Activated B cell treated with CpG ODN at 0.5 μM for 24 hours (primary cell): ENCODE measurements around the gene SLC1A2. TPM values are rescaled to one million over a fixed set of nuclear protein-coding genes. Genes with fewer than 3 reads are reported as not detected.

ENCODE experiments used
- ATAC-seq: fragments of 200-7000 bp; cut with Tn5 transposase; one replicate; pipeline ENCODE4 v1.10.0; 2021; ENCODE audit warnings: low read depth, mild to moderate bottlenecking, moderate library complexity
- CTCF ChIA-PET: fragments of 350-600 bp; sonication (Branson Sonifier 250); formaldehyde crosslinking; loops from one replicate; lab custom pipeline; 2021; ENCODE audit warnings: antibody characterized with exemption; lab: Charles Lee
- POLR2A ChIA-PET: fragments of 350-600 bp; sonication (Branson Sonifier 250); formaldehyde crosslinking; loops from one replicate; lab custom pipeline; 2021; ENCODE audit warnings: antibody characterized with exemption; lab: Charles Lee
- DNase-seq: peaks from one replicate; pipeline ENCODE4 v3.0.0; 2022
- H3K27ac Mint-ChIP-seq: one replicate; pipeline ENCODE4 v1.8.0; 2020; ENCODE audit warnings: mixed read lengths
- H3K27me3 Mint-ChIP-seq: one replicate; pipeline ENCODE4 v1.8.0; 2021; ENCODE audit warnings: mixed read lengths
- H3K36me3 Mint-ChIP-seq: one replicate; pipeline ENCODE4 v1.8.0; 2021; ENCODE audit warnings: low read depth, mixed read lengths
- H3K4me1 Mint-ChIP-seq: one replicate; pipeline ENCODE4 v1.8.0; 2021; ENCODE audit warnings: mixed read lengths
- H3K4me3 Mint-ChIP-seq: one replicate; pipeline ENCODE4 v1.8.0; 2020; ENCODE audit warnings: mild to moderate bottlenecking, mixed read lengths
- H3K9me3 Mint-ChIP-seq: one replicate; pipeline ENCODE4 v1.8.0; 2020; ENCODE audit warnings: mixed read lengths
- intact Hi-C: fragments of 100-400 bp; cut with micrococcal nuclease; formaldehyde crosslinking; loops from one replicate; pipeline ENCODE4 v1.15.1; 2024
- total RNA-seq: library from RNA; stranded (reverse); gene quantifications from 2 replicates; pipeline ENCODE4 v1.2.3, GENCODE V29; 2022
- TF ChIP-seq, protein P1 (sequence below): fragments of 200-600 bp; IDR thresholded peaks from one replicate; pipeline ENCODE4 v1.8.0; 2022; ENCODE audit warnings: antibody characterized with exemption, mild to moderate bottlenecking

Gene SLC1A2
- total RNA-seq, 1 donor from 2014 or later = not detected

DNA sequence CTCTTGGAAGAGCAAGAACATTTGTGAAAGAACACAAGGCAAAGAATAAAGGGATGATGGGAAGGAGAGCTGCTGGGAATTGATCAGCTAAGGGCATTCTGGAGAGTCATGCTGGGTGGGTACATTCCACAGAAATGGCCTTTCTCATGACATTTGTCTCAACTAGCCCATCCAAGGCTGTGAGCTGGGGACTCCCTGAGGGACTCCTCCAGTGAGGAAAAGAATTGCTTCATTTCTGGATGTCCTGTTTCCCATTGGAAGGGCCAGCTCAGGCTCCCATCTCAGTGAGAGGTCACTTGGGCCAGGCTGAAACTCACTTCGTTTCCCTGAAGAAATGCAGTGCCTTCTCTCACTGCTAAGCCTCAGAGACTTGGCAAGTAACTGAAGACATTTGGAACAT is 173.6 kb downstream of the SLC1A2 start:
- no peak overlapping the region for H3K4me3 Mint-ChIP-seq
- no peaks in the 10 kb centered on the region for H3K36me3 Mint-ChIP-seq
- H3K4me1 Mint-ChIP-seq = no peaks in the 10 kb centered on the region
- no peaks in the 10 kb centered on the region for H3K27me3 Mint-ChIP-seq
- intact Hi-C loops = no loop called here
- DNase-seq (no peak), ATAC-seq (no peak)
- ChIA-PET POLR2A (no interaction called here), CTCF (interaction anchor here (1.1 to 1.4 kb wide), 3 partner anchors 8 to 319 kb away, joined by 4 to 6 read pairs (median 5); no protein-coding TSS in a partner anchor)
- H3K27ac Mint-ChIP-seq = no peak overlapping the region
- no peaks in the 10 kb centered on the region for H3K9me3 Mint-ChIP-seq
- TF ChIP-seq, protein P1, sequence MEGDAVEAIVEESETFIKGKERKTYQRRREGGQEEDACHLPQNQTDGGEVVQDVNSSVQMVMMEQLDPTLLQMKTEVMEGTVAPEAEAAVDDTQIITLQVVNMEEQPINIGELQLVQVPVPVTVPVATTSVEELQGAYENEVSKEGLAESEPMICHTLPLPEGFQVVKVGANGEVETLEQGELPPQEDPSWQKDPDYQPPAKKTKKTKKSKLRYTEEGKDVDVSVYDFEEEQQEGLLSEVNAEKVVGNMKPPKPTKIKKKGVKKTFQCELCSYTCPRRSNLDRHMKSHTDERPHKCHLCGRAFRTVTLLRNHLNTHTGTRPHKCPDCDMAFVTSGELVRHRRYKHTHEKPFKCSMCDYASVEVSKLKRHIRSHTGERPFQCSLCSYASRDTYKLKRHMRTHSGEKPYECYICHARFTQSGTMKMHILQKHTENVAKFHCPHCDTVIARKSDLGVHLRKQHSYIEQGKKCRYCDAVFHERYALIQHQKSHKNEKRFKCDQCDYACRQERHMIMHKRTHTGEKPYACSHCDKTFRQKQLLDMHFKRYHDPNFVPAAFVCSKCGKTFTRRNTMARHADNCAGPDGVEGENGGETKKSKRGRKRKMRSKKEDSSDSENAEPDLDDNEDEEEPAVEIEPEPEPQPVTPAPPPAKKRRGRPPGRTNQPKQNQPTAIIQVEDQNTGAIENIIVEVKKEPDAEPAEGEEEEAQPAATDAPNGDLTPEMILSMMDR = no peak

DNA sequence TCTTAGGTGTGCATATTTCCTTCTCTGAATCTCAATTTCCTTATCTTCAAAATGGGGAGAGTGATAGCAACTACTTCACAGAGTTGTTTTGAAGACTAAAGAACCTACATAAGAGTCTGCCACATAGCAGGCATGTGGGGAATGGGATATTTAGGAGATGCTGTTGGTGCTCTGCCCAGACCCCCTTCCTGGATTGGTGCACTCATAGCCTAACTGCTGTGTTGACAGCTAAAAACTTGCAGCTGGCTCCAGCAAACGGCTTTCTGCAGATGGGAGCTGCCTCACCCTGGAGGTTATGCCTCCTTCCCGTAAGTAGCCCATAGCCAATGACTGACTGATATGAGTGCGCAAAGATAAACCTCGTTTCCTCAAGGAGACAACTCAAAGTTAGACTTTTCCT is 174.3 kb downstream of the SLC1A2 start:
- Mint-ChIP-seq H3K4me3 (no peak overlapping the region), H3K4me1 (no peaks in the 10 kb centered on the region), H3K27ac (no peak overlapping the region), H3K36me3 (no peaks in the 10 kb centered on the region), H3K9me3 (no peaks in the 10 kb centered on the region), H3K27me3 (no peaks in the 10 kb centered on the region)
- ChIA-PET CTCF (interaction anchor here (1.4 kb wide), 1 partner anchor 7 kb away, joined by 6 read pairs; no protein-coding TSS in a partner anchor), POLR2A (no interaction called here)
- no peak for ATAC-seq
- TF ChIP-seq, protein P1 = no peak
- intact Hi-C loops = no loop called here
- DNase-seq = no peak

DNA sequence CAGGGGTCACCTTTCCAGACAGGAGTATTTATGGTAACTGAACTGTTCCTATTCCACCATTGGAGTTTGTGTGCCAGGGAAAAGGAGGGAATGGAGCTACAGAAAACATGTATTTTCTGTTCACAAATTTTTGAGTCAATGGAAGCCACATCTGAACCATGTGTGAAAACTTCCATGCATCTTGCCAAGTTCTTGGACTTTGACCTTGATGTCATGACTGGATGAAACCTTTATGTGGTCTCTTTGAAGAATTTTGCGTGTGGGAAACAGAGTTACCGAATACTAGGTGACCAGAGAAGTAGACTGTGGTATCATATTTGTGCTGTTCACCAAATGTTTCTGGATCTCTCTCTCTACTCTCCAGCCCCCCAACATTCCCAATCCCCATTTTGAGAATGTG is 175.6 kb downstream of the SLC1A2 start:
- DNase-seq (no peak), ATAC-seq (no peak)
- CTCF ChIA-PET = no interaction called here
- H3K36me3 Mint-ChIP-seq = no peaks in the 10 kb centered on the region
- no peak overlapping the region for H3K4me3 Mint-ChIP-seq
- H3K27me3 Mint-ChIP-seq = no peaks in the 10 kb centered on the region
- no peaks in the 10 kb centered on the region for H3K4me1 Mint-ChIP-seq
- no peak overlapping the region for H3K27ac Mint-ChIP-seq
- TF ChIP-seq, protein P1 = no peak
- intact Hi-C loops = no loop called here
- H3K9me3 Mint-ChIP-seq = no peaks in the 10 kb centered on the region
- POLR2A ChIA-PET = no interaction called here

DNA sequence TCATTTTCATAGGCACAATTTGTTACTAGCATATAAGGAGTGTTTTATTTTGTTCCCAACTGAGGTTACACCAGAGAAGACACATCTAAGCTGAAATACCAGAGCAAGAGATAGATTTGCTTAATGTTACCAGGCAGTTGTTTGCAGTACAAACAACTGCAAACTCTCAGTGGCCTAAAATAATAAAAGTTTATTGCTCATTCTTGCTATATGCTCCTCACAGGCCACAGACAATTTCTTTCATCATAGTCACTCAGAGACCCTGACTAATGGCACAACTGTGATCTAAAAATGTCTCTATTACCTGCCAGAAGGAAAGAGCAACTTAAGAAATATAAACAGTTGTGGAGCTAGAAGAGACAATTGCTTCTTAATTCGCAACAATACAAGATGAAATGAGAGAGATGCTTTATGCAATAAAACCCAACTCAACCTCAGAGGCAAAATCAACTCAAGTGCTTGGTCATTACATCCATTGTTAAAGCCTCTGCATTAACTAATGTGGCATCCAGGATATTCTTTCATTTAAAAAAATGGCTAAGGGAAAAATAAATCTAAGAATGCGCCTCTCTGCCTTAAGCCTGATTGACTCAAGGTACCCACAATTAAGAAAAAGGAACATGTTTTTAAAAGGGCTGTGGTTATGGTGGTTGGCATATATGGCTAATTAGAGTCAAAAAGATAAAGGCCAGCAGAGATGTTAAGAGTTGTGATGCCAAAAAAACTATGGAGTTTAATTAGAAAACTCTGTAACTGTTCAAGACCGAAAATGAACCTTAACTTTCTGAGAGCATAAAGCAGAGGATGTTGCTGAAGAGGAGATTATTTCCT is 176.7 kb downstream of the SLC1A2 start:
- Mint-ChIP-seq H3K4me3 (no peak overlapping the region), H3K27ac (no peak overlapping the region), H3K36me3 (no peaks in the 10 kb centered on the region), H3K4me1 (peaks cover 8% of the 10 kb centered on the region), H3K9me3 (no peaks in the 10 kb centered on the region), H3K27me3 (no peaks in the 10 kb centered on the region)
- intact Hi-C loops = no loop called here
- DNase-seq (no peak), ATAC-seq (no peak)
- CTCF ChIA-PET = interaction anchor here (0.9 to 5.4 kb wide), 2 partner anchors 245 to 316 kb away, joined by 3 to 41 read pairs; no protein-coding TSS in a partner anchor
- TF ChIP-seq, protein P1 = no peak
- POLR2A ChIA-PET = no interaction called here

DNA sequence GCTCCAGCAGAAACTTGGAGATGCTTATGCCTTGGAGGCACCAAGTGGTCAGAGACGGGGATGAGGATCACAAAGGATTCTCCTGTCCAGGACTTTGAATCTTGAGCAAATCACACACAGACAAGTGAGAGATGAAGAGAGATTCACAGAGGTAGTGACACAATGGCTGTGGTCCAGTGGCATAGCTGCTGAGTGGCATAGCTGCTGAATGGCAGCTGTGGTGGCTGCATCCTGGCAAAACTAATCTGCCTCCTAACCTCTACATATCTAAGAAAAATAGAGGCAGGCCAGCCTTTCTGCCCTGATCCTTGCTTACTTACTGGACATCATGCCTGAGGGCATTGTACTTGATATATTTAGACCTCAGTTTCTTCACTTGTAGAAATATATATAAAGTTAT is 177.8 kb downstream of the SLC1A2 start:
- Mint-ChIP-seq H3K36me3 (no peaks in the 10 kb centered on the region), H3K4me1 (peaks cover 13% of the 10 kb centered on the region), H3K4me3 (no peak overlapping the region), H3K27me3 (no peaks in the 10 kb centered on the region), H3K27ac (no peak overlapping the region), H3K9me3 (no peaks in the 10 kb centered on the region)
- CTCF ChIA-PET = interaction anchor here (0.9 to 5.4 kb wide), 2 partner anchors 244 to 315 kb away, joined by 3 to 41 read pairs; no protein-coding TSS in a partner anchor
- POLR2A ChIA-PET = interaction anchor here (0.6 kb wide), 1 partner anchor 32 kb away, joined by 3 read pairs; no protein-coding TSS in a partner anchor
- DNase-seq (no peak), ATAC-seq (no peak)
- TF ChIP-seq, protein P1 = no peak
- intact Hi-C loops = no loop called here
